AG04450 (cell line): ENCODE data around the gene ADAMTS14. TPM values are rescaled to one million over a fixed set of nuclear protein-coding genes. Genes with fewer than 3 reads are reported as not detected.

Experiments used
- CTCF ChIA-PET: fragments of 300-600, 350-600 bp; formaldehyde crosslinking; extraction: SDS; loops from one replicate; lab custom pipeline; 2022; ENCODE audit warnings: antibody characterized with exemption, inconsistent platforms; lab: Charles Lee
- POLR2A ChIA-PET: fragments of 350-600 bp; formaldehyde crosslinking; extraction: SDS; loops from one replicate; lab custom pipeline; 2021; ENCODE audit warnings: antibody characterized with exemption, inconsistent platforms; lab: Yijun Ruan, JAX
- DNase-seq: peaks from one replicate; pipeline ENCODE4 v3.0.0-alpha.2; 2011; ENCODE audit warnings: low read depth, low spot score
- H3K27ac ChIP-seq: one replicate; pipeline ENCODE4 v1.5.1; 2012; ENCODE audit warnings: low read depth, low read length, control low read depth
- H3K27me3 ChIP-seq: one replicate; pipeline ENCODE4 v1.6.0; 2012; ENCODE audit warnings: low read length; ENCODE audit not compliant: control insufficient read depth, insufficient read depth
- H3K4me3 ChIP-seq: 2 replicates; pipeline ENCODE4 v1.5.1; 2011; ENCODE audit warnings: mild to moderate bottlenecking, low read depth, low read length, control low read depth
- H3K9me3 ChIP-seq: 2 replicates; pipeline ENCODE4 v1.5.1; 2012; ENCODE audit warnings: low read length; ENCODE audit not compliant: control insufficient read depth, insufficient read depth
- polyA plus RNA-seq: library from polyadenylated mRNA; depleted of rRNA; stranded (reverse); fragments of >200 nt; gene quantifications from 2 replicates; pipeline ENCODE4 v1.2.3, GENCODE V29; 2011
- TF ChIP-seq, protein P1 (sequence below): IDR thresholded peaks from 2 replicates; pipeline ENCODE4 v1.5.1; 2011; ENCODE audit warnings: low read depth, low read length, control low read depth, inconsistent platforms

Gene ADAMTS14
- polyA plus RNA-seq, 1 experiment: 2.9 TPM

- Histone ChIP-seq H3K4me3 (no peak overlapping the region), H3K9me3 (no peaks in the 10 kb centered on the region), H3K27me3 (peaks cover 11% of the 10 kb centered on the region), H3K27ac (no peak overlapping the region)
- TF ChIP-seq, protein P1, sequence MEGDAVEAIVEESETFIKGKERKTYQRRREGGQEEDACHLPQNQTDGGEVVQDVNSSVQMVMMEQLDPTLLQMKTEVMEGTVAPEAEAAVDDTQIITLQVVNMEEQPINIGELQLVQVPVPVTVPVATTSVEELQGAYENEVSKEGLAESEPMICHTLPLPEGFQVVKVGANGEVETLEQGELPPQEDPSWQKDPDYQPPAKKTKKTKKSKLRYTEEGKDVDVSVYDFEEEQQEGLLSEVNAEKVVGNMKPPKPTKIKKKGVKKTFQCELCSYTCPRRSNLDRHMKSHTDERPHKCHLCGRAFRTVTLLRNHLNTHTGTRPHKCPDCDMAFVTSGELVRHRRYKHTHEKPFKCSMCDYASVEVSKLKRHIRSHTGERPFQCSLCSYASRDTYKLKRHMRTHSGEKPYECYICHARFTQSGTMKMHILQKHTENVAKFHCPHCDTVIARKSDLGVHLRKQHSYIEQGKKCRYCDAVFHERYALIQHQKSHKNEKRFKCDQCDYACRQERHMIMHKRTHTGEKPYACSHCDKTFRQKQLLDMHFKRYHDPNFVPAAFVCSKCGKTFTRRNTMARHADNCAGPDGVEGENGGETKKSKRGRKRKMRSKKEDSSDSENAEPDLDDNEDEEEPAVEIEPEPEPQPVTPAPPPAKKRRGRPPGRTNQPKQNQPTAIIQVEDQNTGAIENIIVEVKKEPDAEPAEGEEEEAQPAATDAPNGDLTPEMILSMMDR: no peak
- no peak for DNase-seq
- ChIA-PET POLR2A (no interaction called here), CTCF (no interaction called here)
These were observed 108.1 kb downstream of the ADAMTS14 start for GRCh38 chr10:70780370-70780760.

- TF ChIP-seq, protein P1: no peak
- Histone ChIP-seq H3K27me3 (peaks cover 9% of the 10 kb centered on the region), H3K27ac (no peak overlapping the region), H3K4me3 (no peak overlapping the region), H3K9me3 (no peaks in the 10 kb centered on the region)
- POLR2A ChIA-PET: no interaction called here
- no peak for DNase-seq
- CTCF ChIA-PET: no interaction called here
These were observed 108.5 kb downstream of the ADAMTS14 start for GRCh38 chr10:70780772-70781171.

GRCh38 chr10:70781461-70782051, 109.2 kb downstream of the ADAMTS14 start:
- Histone ChIP-seq H3K4me3 (no peak overlapping the region), H3K27me3 (peaks cover 7% of the 10 kb centered on the region), H3K27ac (no peak overlapping the region), H3K9me3 (no peaks in the 10 kb centered on the region)
- POLR2A ChIA-PET: no interaction called here
- TF ChIP-seq, protein P1: no peak
- no peak for DNase-seq
- CTCF ChIA-PET: interaction anchor here (1.6 kb wide), 1 partner anchor 229 kb away, joined by 3 read pairs; no protein-coding TSS in a partner anchor

DNA sequence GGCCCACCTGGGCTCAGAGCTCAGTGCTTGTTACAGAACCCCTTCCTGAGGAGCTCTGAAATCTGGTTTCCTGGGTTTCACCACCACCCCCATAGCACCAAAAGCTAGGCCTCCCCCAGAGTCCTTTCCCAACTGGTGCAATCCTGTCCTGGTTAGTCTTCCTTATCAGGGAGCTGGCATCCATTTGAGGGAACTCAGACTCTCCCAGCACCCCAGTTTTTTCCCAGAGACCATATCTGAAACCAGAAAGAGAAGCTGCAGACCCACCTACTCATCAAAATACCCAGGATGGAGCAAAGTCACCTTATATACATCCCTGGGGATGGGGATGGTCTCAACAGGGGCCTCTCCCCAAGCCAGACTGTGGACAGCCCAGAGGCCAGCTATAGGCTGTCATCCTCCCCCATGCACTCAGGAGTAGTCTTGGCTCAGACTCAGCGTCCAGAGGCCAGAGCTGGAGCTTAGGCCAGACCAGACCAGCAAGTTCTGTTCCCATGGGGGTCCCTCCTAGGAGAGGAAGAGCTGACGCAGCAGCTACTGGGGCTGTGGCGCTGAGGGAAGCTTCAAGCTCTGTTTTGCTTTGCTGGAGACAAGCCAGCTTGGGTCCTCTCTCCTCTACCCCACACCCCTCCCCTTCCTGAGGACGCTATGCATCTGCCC, 109.9 kb downstream of the ADAMTS14 start:
- TF ChIP-seq, protein P1: no peak
- ChIA-PET CTCF (interaction anchor here (1.6 kb wide), 1 partner anchor 230 kb away, joined by 3 read pairs; no protein-coding TSS in a partner anchor), POLR2A (no interaction called here)
- Histone ChIP-seq H3K4me3 (no peak overlapping the region), H3K27ac (no peak overlapping the region), H3K27me3 (peaks cover 7% of the 10 kb centered on the region), H3K9me3 (no peaks in the 10 kb centered on the region)
- DNase-seq: no peak
